Mesenchymal stem cell (in vitro differentiated cells and primary cell): Measurements from ENCODE around the gene EXOG.
"Not testable (repeated sequence)": the region's sequence is repeated elsewhere in the genome, so short reads cannot be mapped to it uniquely, and the experiment has no call there.

ENCODE experiments used
- DNase-seq: peaks from one replicate; pipeline ENCODE4 v3.0.0-alpha.2; 2013
- H2AFZ ChIP-seq: one replicate; pipeline ENCODE4 v1.6.1; 2013; ENCODE audit warnings: low read depth, mild to moderate bottlenecking, control low read depth, inconsistent platforms, low read length, moderate library complexity
- H2AK5ac ChIP-seq: 2 replicates; pipeline ENCODE4 v1.6.1; 2013; ENCODE audit warnings: low read length, moderate library complexity, mild to moderate bottlenecking, inconsistent platforms; ENCODE audit not compliant: severe bottlenecking
- H2BK120ac ChIP-seq: one replicate; pipeline ENCODE4 v1.6.1; 2013; ENCODE audit warnings: low read depth, mild to moderate bottlenecking, inconsistent platforms, low read length, moderate library complexity
- H2BK12ac ChIP-seq, 2 experiments: one replicate each; pipeline ENCODE4 v1.6.1; 2013; ENCODE audit warnings: inconsistent platforms in 2 of 2, low read length in 2 of 2, mild to moderate bottlenecking in 2 of 2, moderate library complexity in 2 of 2, control low read depth in 1 of 2
- H2BK15ac ChIP-seq: one replicate; pipeline ENCODE4 v1.6.1; 2013; ENCODE audit warnings: mild to moderate bottlenecking, low read depth, inconsistent platforms; ENCODE audit not compliant: poor library complexity, severe bottlenecking
- H2BK5ac ChIP-seq: 2 replicates; pipeline ENCODE4 v1.6.1; 2013; ENCODE audit warnings: low read depth, mild to moderate bottlenecking, low read length, control low read depth, inconsistent platforms; ENCODE audit not compliant: poor library complexity, severe bottlenecking
- H3K14ac ChIP-seq, 2 experiments: one replicate each; pipeline ENCODE4 v1.6.1; 2013; ENCODE audit warnings: inconsistent platforms in 2 of 2, low read length in 2 of 2, control low read depth in 1 of 2, mild to moderate bottlenecking in 1 of 2, moderate library complexity in 1 of 2
- H3K18ac ChIP-seq, 2 experiments: one replicate each; pipeline ENCODE4 v1.6.1; 2013; ENCODE audit warnings: inconsistent platforms in 2 of 2, low read length in 2 of 2, control low read depth in 1 of 2, low read depth in 1 of 2, mild to moderate bottlenecking in 1 of 2
- H3K23ac ChIP-seq, 2 experiments: one replicate each; pipeline ENCODE4 v1.6.1; 2013; ENCODE audit warnings: inconsistent platforms in 2 of 2, low read length in 2 of 2, mild to moderate bottlenecking in 2 of 2, moderate library complexity in 2 of 2, control low read depth in 1 of 2
- H3K27ac ChIP-seq: 2 replicates; pipeline ENCODE4 v1.5.1; 2013; ENCODE audit warnings: mild to moderate bottlenecking, moderate library complexity, low read length, control low read depth, inconsistent platforms; ENCODE audit not compliant: poor library complexity, severe bottlenecking
- H3K27me3 ChIP-seq, 2 experiments: 2 replicates each; pipeline versions ENCODE4 v1.6.1 to v1.7.0; 2013; ENCODE audit warnings: low read length in 2 of 2, mild to moderate bottlenecking in 2 of 2, moderate library complexity in 2 of 2, control low read depth in 1 of 2, inconsistent platforms in 1 of 2; ENCODE audit not compliant: control insufficient read depth in 1 of 2, insufficient read depth in 1 of 2
- H3K36me3 ChIP-seq, 2 experiments: 2 replicates each; pipeline versions ENCODE4 v1.6.1 to v1.7.0; 2013; ENCODE audit warnings: low read length in 2 of 2, control low read depth in 1 of 2, inconsistent platforms in 1 of 2, low read depth in 1 of 2, mild to moderate bottlenecking in 1 of 2; ENCODE audit not compliant: insufficient read depth in 2 of 2, control insufficient read depth in 1 of 2
- H3K4ac ChIP-seq, 2 experiments: one replicate each; pipeline ENCODE4 v1.6.1; 2013; ENCODE audit warnings: inconsistent platforms in 2 of 2, low read length in 2 of 2, mild to moderate bottlenecking in 2 of 2, moderate library complexity in 2 of 2, control low read depth in 1 of 2, low read depth in 1 of 2
- H3K4me1 ChIP-seq: 2 replicates; pipeline ENCODE4 v1.6.1; 2013; ENCODE audit warnings: low read depth, low read length, control low read depth; ENCODE audit not compliant: control insufficient read depth, insufficient read depth
- H3K4me2 ChIP-seq: 2 replicates; pipeline ENCODE4 v1.6.1; 2013; ENCODE audit warnings: low read length, mild to moderate bottlenecking, inconsistent platforms; ENCODE audit not compliant: poor library complexity, severe bottlenecking
- H3K4me3 ChIP-seq, 2 experiments: 2 replicates each; pipeline versions ENCODE4 v1.5.1 to v1.7.0; 2013; ENCODE audit warnings: low read length in 2 of 2, mild to moderate bottlenecking in 2 of 2, control low read depth in 1 of 2, low read depth in 1 of 2; ENCODE audit not compliant: insufficient read depth in 1 of 2
- H3K79me1 ChIP-seq: replicated peaks from 2 replicates; pipeline ENCODE4 v1.6.1; 2013; ENCODE audit warnings: mild to moderate bottlenecking, control low read depth, low read length, inconsistent platforms; ENCODE audit not compliant: poor library complexity, severe bottlenecking
- H3K9ac ChIP-seq: 2 replicates; pipeline ENCODE4 v1.7.0; 2013; ENCODE audit warnings: mild to moderate bottlenecking, low read length, moderate library complexity
- H3K9me3 ChIP-seq: 2 replicates; pipeline ENCODE4 v1.7.0; 2013; ENCODE audit warnings: mild to moderate bottlenecking, low read length; ENCODE audit not compliant: control insufficient read depth
- H4K8ac ChIP-seq: one replicate; pipeline ENCODE4 v1.6.1; 2013; ENCODE audit warnings: inconsistent platforms, mild to moderate bottlenecking, low read length, moderate library complexity
- H4K91ac ChIP-seq: one replicate; pipeline ENCODE4 v1.6.1; 2013; ENCODE audit warnings: mild to moderate bottlenecking, low read length, inconsistent platforms
- WGBS: methylation state at CpG from one replicate; pipeline ENCODE4 v1.1.7; 2013; ENCODE audit warnings: mixed read lengths; 5-methylcytosine and 5-hydroxymethylcytosine counted together

Gene EXOG

DNA sequence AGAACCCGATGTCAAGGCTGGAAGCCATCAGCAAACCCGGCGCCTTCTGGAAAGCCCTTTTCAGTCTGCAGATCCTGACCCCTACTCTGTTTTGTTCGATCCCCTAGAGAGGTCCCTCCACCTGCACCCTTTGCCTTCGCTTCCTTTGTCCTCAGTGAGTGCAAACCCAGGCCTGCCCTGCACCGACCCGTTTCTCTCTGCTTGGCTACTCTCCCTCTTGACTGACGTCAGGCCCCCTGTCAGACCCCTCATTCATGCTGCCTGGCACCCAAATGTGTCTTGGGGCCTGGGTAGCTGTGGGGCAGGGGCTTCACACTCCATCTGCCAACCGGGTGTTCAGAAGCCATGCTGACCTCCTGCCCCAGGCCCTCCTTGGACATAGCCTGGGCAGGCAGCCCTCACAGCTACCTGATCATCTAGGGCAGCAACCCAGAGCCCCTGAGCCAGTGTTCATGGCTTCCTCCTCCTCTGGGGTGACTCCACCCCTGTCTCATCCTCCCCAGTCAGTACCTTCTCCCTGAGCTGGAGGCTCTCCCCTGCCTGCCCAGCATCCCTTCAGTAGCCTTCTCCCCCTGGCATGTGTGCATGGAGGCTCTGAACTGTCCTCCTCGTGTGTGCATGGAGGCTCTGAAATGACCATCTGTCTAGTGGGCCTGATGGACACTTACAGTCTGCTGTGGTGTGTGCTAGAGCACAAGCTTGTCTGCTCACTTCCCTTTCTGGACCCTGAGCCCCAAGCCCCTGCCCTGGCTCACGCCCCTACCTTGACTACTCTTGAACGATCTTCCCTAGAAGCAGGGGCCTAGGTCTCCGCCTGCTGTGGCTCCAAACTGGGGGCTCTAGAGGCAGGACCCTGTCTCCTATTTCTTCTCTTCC, 69.4 kb downstream of the EXOG start:
- Histone ChIP-seq H4K91ac (no peak overlapping the region), H3K9ac (no peak overlapping the region), H3K27ac (no peak overlapping the region), H3K23ac (no peak overlapping the region), H3K4me3 (no peak overlapping the region), H3K4me1 (no peaks in the 10 kb centered on the region), H4K8ac (no peak overlapping the region), H2AK5ac (no peak overlapping the region), H3K4ac (no peak overlapping the region), H3K14ac (peak overlapping the region in 1 of 2 experiments; percentile 30), H3K4me2 (no peak overlapping the region), H3K18ac (no peak overlapping the region), H3K36me3 (no peaks in the 10 kb centered on the region), H3K27me3 (peaks cover 7 to 9% of the 10 kb centered on the region in 2 experiments), H3K79me1 (no peaks in the 10 kb centered on the region), H2BK15ac (no peak overlapping the region), H2BK5ac (no peak overlapping the region), H3K9me3 (no peaks in the 10 kb centered on the region), H2BK12ac (no peak overlapping the region), H2AFZ (no peak overlapping the region), H2BK120ac (no peak overlapping the region)
- no peak for DNase-seq
- 84% methylated on average over 13 of the region's 13 CpGs for WGBS

DNA sequence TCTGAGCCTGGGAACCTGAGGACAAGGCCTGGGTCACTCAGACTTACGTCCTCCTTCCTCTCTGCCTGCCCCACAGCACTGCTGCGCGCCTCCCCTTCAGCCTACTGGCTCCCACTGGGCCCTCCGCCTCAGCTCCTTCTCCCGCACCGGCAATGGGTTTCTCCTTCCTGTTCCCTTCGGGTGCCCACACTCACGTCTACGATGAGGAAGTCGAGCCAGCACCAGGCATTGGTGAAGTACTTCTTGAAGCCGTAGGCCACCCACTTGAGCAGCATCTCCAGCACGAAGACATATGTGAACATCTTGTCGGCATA, 70.0 kb downstream of the EXOG start:
- no peak overlapping the region for H2BK15ac ChIP-seq
- no peak overlapping the region for H3K27ac ChIP-seq
- H4K8ac ChIP-seq, result no peak overlapping the region
- H3K36me3 ChIP-seq, result no peaks in the 10 kb centered on the region
- no peak overlapping the region for H3K4me2 ChIP-seq
- no peak overlapping the region for H3K14ac ChIP-seq
- H3K4me1 ChIP-seq, result no peaks in the 10 kb centered on the region
- no peak overlapping the region for H4K91ac ChIP-seq
- H2BK5ac ChIP-seq, result no peak overlapping the region
- H3K27me3 ChIP-seq, result peaks cover 3 to 5% of the 10 kb centered on the region in 2 experiments
- H3K9ac ChIP-seq, result no peak overlapping the region
- no peak overlapping the region for H3K18ac ChIP-seq
- no peaks in the 10 kb centered on the region for H3K9me3 ChIP-seq
- no peak overlapping the region for H3K4ac ChIP-seq
- no peak overlapping the region for H2BK120ac ChIP-seq
- H2AK5ac ChIP-seq, result no peak overlapping the region
- no peak overlapping the region for H2AFZ ChIP-seq
- DNase-seq, result no peak
- no peak overlapping the region for H3K4me3 ChIP-seq
- no peak overlapping the region for H2BK12ac ChIP-seq
- H3K79me1 ChIP-seq, result no peaks in the 10 kb centered on the region
- H3K23ac ChIP-seq, result no peak overlapping the region
- 94% methylated on average over 13 of the region's 13 CpGs for WGBS

DNA sequence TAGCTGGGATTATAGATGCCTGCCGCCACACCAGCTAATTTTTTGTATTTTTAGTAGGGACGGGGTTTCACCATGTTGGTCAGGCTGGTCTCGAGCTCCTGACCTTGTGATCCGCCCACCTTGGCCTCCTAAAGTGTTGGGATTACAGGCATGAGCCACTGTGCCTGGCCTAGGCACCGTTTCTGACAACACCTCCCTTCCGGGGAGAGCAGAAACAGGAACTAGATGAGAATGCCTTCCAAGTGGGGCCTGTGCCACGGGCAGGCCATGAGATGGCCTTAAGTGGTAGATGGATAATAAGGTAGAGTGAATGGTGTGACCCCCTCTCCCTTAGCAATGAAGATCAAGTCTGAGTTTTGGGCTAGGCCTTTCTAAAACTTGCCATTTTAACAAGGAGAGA, 70.7 kb downstream of the EXOG start:
- H3K27me3 ChIP-seq, H3K79me1 ChIP-seq, H3K36me3 ChIP-seq, H3K9ac ChIP-seq, H3K27ac ChIP-seq, H3K18ac ChIP-seq, H2BK120ac ChIP-seq, H3K4ac ChIP-seq, H2BK15ac ChIP-seq, H2BK12ac ChIP-seq, H2AK5ac ChIP-seq, H3K4me1 ChIP-seq, H3K23ac ChIP-seq, H3K9me3 ChIP-seq, H3K4me3 ChIP-seq, H3K4me2 ChIP-seq, H4K8ac ChIP-seq, H2BK5ac ChIP-seq, DNase-seq, H4K91ac ChIP-seq, H3K14ac ChIP-seq, H2AFZ ChIP-seq: not testable (repeated sequence)
- 78% methylated on average over 7 of the region's 7 CpGs for WGBS

DNA sequence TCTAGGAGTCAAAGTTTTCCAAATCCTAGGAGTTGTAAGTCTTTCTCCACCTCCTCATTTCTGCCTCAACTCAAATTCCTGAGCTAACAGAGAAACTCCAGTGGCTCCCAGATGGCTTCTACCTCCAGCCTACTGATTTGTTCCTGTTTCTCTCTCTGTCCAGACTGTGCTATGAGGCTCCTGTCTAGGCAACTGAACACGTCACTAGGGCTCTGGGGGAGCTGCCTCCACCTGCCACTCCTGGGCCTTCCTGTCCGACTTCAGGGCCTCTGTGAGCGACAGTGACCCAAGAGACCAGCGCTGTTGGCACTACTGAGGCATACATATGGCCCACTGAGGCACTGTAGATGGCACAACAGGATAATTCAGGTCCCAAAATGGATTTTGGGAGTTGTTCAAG, 71.4 kb downstream of the EXOG start:
- Histone ChIP-seq H3K4ac (no peak overlapping the region), H3K4me1 (no peaks in the 10 kb centered on the region), H3K9me3 (no peaks in the 10 kb centered on the region), H2BK12ac (no peak overlapping the region), H2BK15ac (no peak overlapping the region), H3K27me3 (no peaks in the 10 kb centered on the region), H2BK120ac (no peak overlapping the region), H3K79me1 (no peaks in the 10 kb centered on the region), H3K23ac (no peak overlapping the region), H3K9ac (no peak overlapping the region), H3K4me2 (no peak overlapping the region), H2AFZ (no peak overlapping the region), H3K4me3 (no peak overlapping the region), H2BK5ac (no peak overlapping the region), H3K18ac (no peak overlapping the region), H3K27ac (no peak overlapping the region), H2AK5ac (no peak overlapping the region), H4K91ac (no peak overlapping the region), H4K8ac (no peak overlapping the region), H3K14ac (no peak overlapping the region), H3K36me3 (no peaks in the 10 kb centered on the region)
- DNase-seq, result no peak
- WGBS, result 73% methylated on average over 4 of the region's 4 CpGs
